Sigmoid colon (tissue), 7 donors: ENCODE measurements around the gene SLC4A9. TPM values are rescaled to one million over a fixed set of nuclear protein-coding genes. Genes with fewer than 3 reads are reported as not detected.

Experiments
- DNase-seq: peaks from one replicate; pipeline ENCODE4 v3.0.0-alpha.2; 2019
- H3K27ac ChIP-seq, 4 donors: fragments of 200-600 bp; sonication (generic); one replicate each; pipeline ENCODE4 v1.5.1; 2016 to 2019; ENCODE audit warnings: mild to moderate bottlenecking in 1 of 4
- H3K27me3 ChIP-seq, 3 donors: fragments of 200-600 bp; sonication (generic); one replicate each; pipeline ENCODE4 v1.5.1; 2019; ENCODE audit warnings: mild to moderate bottlenecking in 1 of 3
- H3K36me3 ChIP-seq, 4 donors: fragments of 200-600 bp; sonication (generic); one replicate each; pipeline ENCODE4 v1.5.1; 2016 to 2019
- H3K4me1 ChIP-seq, 4 donors: fragments of 200-600 bp; sonication (generic); one replicate each; pipeline ENCODE4 v1.5.1; 2017 to 2019
- H3K4me3 ChIP-seq, 4 donors: fragments of 200-600 bp; sonication (generic); one replicate each; pipeline ENCODE4 v1.5.1; 2017 to 2019; ENCODE audit warnings: mild to moderate bottlenecking in 2 of 4, moderate library complexity in 1 of 4
- H3K9me3 ChIP-seq, 4 donors: fragments of 200-600 bp in 3 of 4; sonication (generic) in 3 of 4; one replicate each; pipeline versions ENCODE4 v1.5.1 to v1.6.1; 2013 to 2019
- CTCF ChIP-seq, 4 experiments: fragments of 450-650 bp in 3 of 4; fragments of 200-600 bp in 1 of 4; IDR thresholded peaks; one replicate each; pipeline ENCODE4 v1.5.1; 2016 to 2019; ENCODE audit warnings: antibody characterized with exemption in 4 of 4, mild to moderate bottlenecking in 3 of 4, moderate library complexity in 2 of 4
- EP300 ChIP-seq, 4 donors: sonication (generic); formaldehyde crosslinking; IDR thresholded peaks; one replicate each; pipeline ENCODE4 v1.6.1; 2017; ENCODE audit warnings: antibody characterized with exemption in 4 of 4
- POLR2A ChIP-seq, 2 donors: fragments of 450-650 bp; IDR thresholded peaks; one replicate each; pipeline ENCODE4 v1.6.1; 2016; ENCODE audit warnings: antibody characterized with exemption in 2 of 2, mild to moderate bottlenecking in 2 of 2, moderate library complexity in 2 of 2
- POLR2AphosphoS5 ChIP-seq, 4 donors: sonication (generic); formaldehyde crosslinking; IDR thresholded peaks; one replicate each; pipeline ENCODE4 v1.6.1; 2017; ENCODE audit warnings: antibody characterized with exemption in 4 of 4
- WGBS, 2 donors: extraction: QIAGEN DNeasy Blood & Tissue Kit; methylation state at CpG; one replicate each; pipeline ENCODE4 v1.1.7; 2013; 5-methylcytosine and 5-hydroxymethylcytosine counted together
- intact Hi-C: fragments of 100-400 bp; cut with DNase I; formaldehyde crosslinking; loops from one replicate; pipeline ENCODE4 v1.15.1; 2023
- polyA plus RNA-seq, 3 donors: library from polyadenylated mRNA; stranded (reverse); fragments of 200-250 nt; gene quantifications; one replicate each; pipeline ENCODE4 v1.2.3, GENCODE V29; 2013
- total RNA-seq, 4 donors: library from RNA; depleted of rRNA; stranded (reverse); fragments of >200 nt; gene quantifications; one replicate each; pipeline ENCODE4 v1.1.0, GENCODE V29; 2016
- donor health status: healthy with polysubstance abuse.
- donor health status: Bipolar disorder and iron deficiency.
- donor health status: healthy.

The SLC4A9 gene
- total and polyA plus RNA-seq, 7 donors: 0.25 TPM; not detected in 6

GRCh38 chr5:140365282-140365681 lies 5.3 kb downstream of the SLC4A9 start:
- peaks cover 0 to 6% (median 5%) of the 10 kb centered on the region in 4 donors for H3K4me1 ChIP-seq
- intact Hi-C loops: no loop called here
- H3K27ac ChIP-seq: no peak overlapping the region
- WGBS, 2 donors: 50 to 74% methylated on average over 3 of the region's 3 CpGs
- DNase-seq: no peak
- H3K27me3 ChIP-seq: no peaks in the 10 kb centered on the region
- H3K9me3 ChIP-seq: no peaks in the 10 kb centered on the region
- no peaks in the 10 kb centered on the region for H3K36me3 ChIP-seq
- H3K4me3 ChIP-seq: no peak overlapping the region
- TF ChIP-seq POLR2AphosphoS5 (IDR thresholded peaks at IDR 0.05) (no peak), CTCF (IDR thresholded peaks at IDR 0.05) (no peak), POLR2A (IDR thresholded peaks at IDR 0.05) (no peak), EP300 (IDR thresholded peaks at IDR 0.05) (no peak)

- TF ChIP-seq EP300 (IDR thresholded peaks at IDR 0.05) (no peak), CTCF (IDR thresholded peaks at IDR 0.05) (no peak), POLR2A (IDR thresholded peaks at IDR 0.05) (no peak), POLR2AphosphoS5 (IDR thresholded peaks at IDR 0.05) (no peak)
- no peak overlapping the region for H3K27ac ChIP-seq
- WGBS, 2 donors: 97% methylated on average over 4 of the region's 4 CpGs
- no peak overlapping the region for H3K4me3 ChIP-seq
- DNase-seq: peak; percentile 40
- intact Hi-C loops: no loop called here
- peaks cover 0 to 6% (median 5%) of the 10 kb centered on the region in 4 donors for H3K4me1 ChIP-seq
- H3K36me3 ChIP-seq: no peaks in the 10 kb centered on the region
- H3K27me3 ChIP-seq: no peaks in the 10 kb centered on the region
- no peaks in the 10 kb centered on the region for H3K9me3 ChIP-seq
Observed at GRCh38 chr5:140365941-140366340, 5.9 kb downstream of the SLC4A9 start.

- DNase-seq: peak; percentile 41
- TF ChIP-seq POLR2AphosphoS5 (IDR thresholded peaks at IDR 0.05): no peak
- no peak for TF ChIP-seq CTCF (IDR thresholded peaks at IDR 0.05)
- no peak for TF ChIP-seq EP300 (IDR thresholded peaks at IDR 0.05)
- no peak for TF ChIP-seq POLR2A (IDR thresholded peaks at IDR 0.05)
- no peaks in the 10 kb centered on the region for H3K36me3 ChIP-seq
- intact Hi-C loops: no loop called here
- no peaks in the 10 kb centered on the region for H3K9me3 ChIP-seq
- H3K4me1 ChIP-seq: peaks cover 0 to 6% (median 5%) of the 10 kb centered on the region in 4 donors
- no peak overlapping the region for H3K27ac ChIP-seq
- 27 to 68% methylated on average over 7 of the region's 7 CpGs for WGBS, 2 donors
- H3K27me3 ChIP-seq: no peaks in the 10 kb centered on the region
- H3K4me3 ChIP-seq: no peak overlapping the region
Observed at GRCh38 chr5:140366589-140367255, 6.7 kb downstream of the SLC4A9 start.

- intact Hi-C loops: no loop called here
- Histone ChIP-seq H3K27ac (no peak overlapping the region), H3K4me3 (no peak overlapping the region), H3K9me3 (no peaks in the 10 kb centered on the region), H3K36me3 (no peaks in the 10 kb centered on the region), H3K27me3 (no peaks in the 10 kb centered on the region), H3K4me1 (peaks cover 0 to 6% (median 5%) of the 10 kb centered on the region in 4 donors)
- no peak for TF ChIP-seq POLR2AphosphoS5 (IDR thresholded peaks at IDR 0.05)
- TF ChIP-seq POLR2A (IDR thresholded peaks at IDR 0.05): no peak
- no peak for TF ChIP-seq CTCF (IDR thresholded peaks at IDR 0.05)
- TF ChIP-seq EP300 (IDR thresholded peaks at IDR 0.05): no peak
- 91 to 93% methylated on average over 8 of the region's 8 CpGs for WGBS, 2 donors
- no peak for DNase-seq
Observed at GRCh38 chr5:140367256-140368013, 7.4 kb downstream of the SLC4A9 start.
